ENCODE results near the gene CTSA. TPM values are rescaled to one million over a fixed set of nuclear protein-coding genes. Genes with fewer than 3 reads are reported as not detected.

CTSA gene
- total and polyA plus RNA-seq, 12 donors, result 306 to 854 (median 549) TPM

DNA sequence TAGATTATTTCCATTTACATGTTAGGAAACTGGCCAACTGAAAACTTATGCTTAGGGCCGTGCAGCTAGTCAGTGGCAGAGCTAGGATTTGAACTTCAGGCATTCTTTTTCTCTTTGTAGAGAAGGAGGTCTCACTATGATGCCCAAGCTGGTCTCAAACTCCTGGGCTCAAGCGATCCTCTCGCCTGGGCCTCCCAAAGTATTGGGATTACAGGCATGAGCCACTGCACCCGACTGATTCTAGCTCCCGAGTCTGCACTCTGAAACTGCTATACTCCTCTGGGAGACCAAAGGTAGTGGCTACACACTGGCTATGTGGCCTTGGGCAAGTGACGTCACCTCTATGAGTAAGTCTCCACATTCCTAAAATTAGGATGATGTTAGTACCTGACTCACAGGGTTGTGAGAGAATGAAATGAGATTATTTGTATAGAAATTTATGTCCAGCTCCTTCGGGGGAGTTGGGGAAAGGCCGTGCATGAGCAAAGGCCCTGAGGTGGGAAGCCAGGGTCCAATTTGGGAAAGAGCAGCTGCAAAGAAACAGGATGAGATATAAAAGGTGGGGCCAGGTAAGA is 14.5 kb downstream of the CTSA start:
- H3K4me3 ChIP-seq, result no peak overlapping the region
- no peaks in the 10 kb centered on the region for H3K27me3 ChIP-seq
- no peaks in the 10 kb centered on the region for H3K9me3 ChIP-seq (replicated peaks in 1 of 3)
- intact Hi-C loops (cut with DNase I), result no loop called here
- WGBS, 4 donors, result 42 to 63% (median 63%) methylated on average over 6 to 8 of the region's 8 CpGs
- H3K4me1 ChIP-seq (replicated peaks in 1 of 2), result peaks cover 8 to 22% of the 10 kb centered on the region in 2 donors
- peak overlapping the region; percentile 75 to 90 (median 87) for H3K27ac ChIP-seq
- peak; percentile 81 to 94 (median 91) for DNase-seq
- H3K36me3 ChIP-seq (replicated peaks in 1 of 2), result peaks cover 0 to 74% of the 10 kb centered on the region in 2 donors
- TF ChIP-seq, protein P1, sequence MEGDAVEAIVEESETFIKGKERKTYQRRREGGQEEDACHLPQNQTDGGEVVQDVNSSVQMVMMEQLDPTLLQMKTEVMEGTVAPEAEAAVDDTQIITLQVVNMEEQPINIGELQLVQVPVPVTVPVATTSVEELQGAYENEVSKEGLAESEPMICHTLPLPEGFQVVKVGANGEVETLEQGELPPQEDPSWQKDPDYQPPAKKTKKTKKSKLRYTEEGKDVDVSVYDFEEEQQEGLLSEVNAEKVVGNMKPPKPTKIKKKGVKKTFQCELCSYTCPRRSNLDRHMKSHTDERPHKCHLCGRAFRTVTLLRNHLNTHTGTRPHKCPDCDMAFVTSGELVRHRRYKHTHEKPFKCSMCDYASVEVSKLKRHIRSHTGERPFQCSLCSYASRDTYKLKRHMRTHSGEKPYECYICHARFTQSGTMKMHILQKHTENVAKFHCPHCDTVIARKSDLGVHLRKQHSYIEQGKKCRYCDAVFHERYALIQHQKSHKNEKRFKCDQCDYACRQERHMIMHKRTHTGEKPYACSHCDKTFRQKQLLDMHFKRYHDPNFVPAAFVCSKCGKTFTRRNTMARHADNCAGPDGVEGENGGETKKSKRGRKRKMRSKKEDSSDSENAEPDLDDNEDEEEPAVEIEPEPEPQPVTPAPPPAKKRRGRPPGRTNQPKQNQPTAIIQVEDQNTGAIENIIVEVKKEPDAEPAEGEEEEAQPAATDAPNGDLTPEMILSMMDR (IDR thresholded peaks at IDR 0.05), result no peak
- peak; percentile 40 to 90 for TF ChIP-seq POLR2A (IDR thresholded peaks at IDR 0.05)

GRCh38 chr20:45907219-45907948 is 16.2 kb downstream of the CTSA start:
- TF ChIP-seq, protein P1 (IDR thresholded peaks at IDR 0.05), result no peak
- TF ChIP-seq POLR2A (IDR thresholded peaks at IDR 0.05), result no peak
- Histone ChIP-seq H3K9me3 (replicated peaks in 1 of 3) (no peaks in the 10 kb centered on the region), H3K36me3 (replicated peaks in 1 of 2) (peaks cover 0 to 56% of the 10 kb centered on the region in 2 donors), H3K27ac (peak overlapping the region in 1 of 5 donors; percentile 18), H3K4me1 (replicated peaks in 1 of 2) (peaks cover 15 to 35% of the 10 kb centered on the region in 2 donors), H3K4me3 (no peak overlapping the region), H3K27me3 (no peaks in the 10 kb centered on the region)
- no peak for DNase-seq
- intact Hi-C loops (cut with DNase I), result no loop called here
- WGBS, 4 donors, result 95% methylated on average over 8 to 17 of the region's 17 CpGs

DNA sequence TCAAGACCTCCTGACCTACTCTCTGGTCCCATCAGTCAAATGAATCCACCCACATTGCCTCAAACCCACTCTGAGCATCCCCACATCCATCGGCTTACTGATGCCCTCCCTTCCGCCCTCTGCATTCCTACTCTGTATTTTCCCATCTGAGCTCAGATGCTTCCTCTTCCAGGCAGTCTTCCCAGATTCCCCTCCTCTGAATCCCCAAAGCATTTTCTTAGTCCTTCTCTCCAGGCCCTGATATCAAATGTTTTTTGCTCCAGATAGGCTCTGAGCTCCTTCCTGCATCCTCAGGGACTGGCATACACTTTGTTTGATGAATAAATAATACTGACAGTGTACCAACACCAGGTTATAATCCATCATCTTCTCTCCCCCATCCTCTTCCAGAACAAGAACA is 16.9 kb downstream of the CTSA start:
- WGBS, 4 donors, result 95 to 100% (median 96%) methylated on average over 2 of the region's 2 CpGs
- peaks cover 0 to 51% of the 10 kb centered on the region in 2 donors for H3K36me3 ChIP-seq (replicated peaks in 1 of 2)
- no peak for TF ChIP-seq POLR2A (IDR thresholded peaks at IDR 0.05)
- TF ChIP-seq, protein P1 (IDR thresholded peaks at IDR 0.05), result no peak
- H3K9me3 ChIP-seq (replicated peaks in 1 of 3), result no peaks in the 10 kb centered on the region
- H3K4me1 ChIP-seq (replicated peaks in 1 of 2), result peaks cover 17 to 39% of the 10 kb centered on the region in 2 donors
- peak overlapping the region in 1 of 4 donors; percentile 2 for H3K4me3 ChIP-seq
- DNase-seq, result no peak
- peak overlapping the region in 1 of 5 donors; percentile 18 for H3K27ac ChIP-seq
- H3K27me3 ChIP-seq, result no peaks in the 10 kb centered on the region
- intact Hi-C loops (cut with DNase I), result no loop called here

- H3K9me3 ChIP-seq (replicated peaks in 1 of 3), result no peaks in the 10 kb centered on the region
- peak overlapping the region in 1 of 4 donors; percentile 87 for H3K4me3 ChIP-seq
- peak overlapping the region in 3 of 5 donors; percentile 31 to 92 (median 67) for H3K27ac ChIP-seq
- 87 to 94% (median 90%) methylated on average over 11 to 12 of the region's 12 CpGs for WGBS, 4 donors
- H3K27me3 ChIP-seq, result no peaks in the 10 kb centered on the region
- DNase-seq, result no peak
- H3K36me3 ChIP-seq (replicated peaks in 1 of 2), result peaks cover 0 to 39% of the 10 kb centered on the region in 2 donors
- TF ChIP-seq, protein P1 (IDR thresholded peaks at IDR 0.05), result no peak
- TF ChIP-seq POLR2A (IDR thresholded peaks at IDR 0.05), result no peak
- intact Hi-C loops (cut with DNase I), result no loop called here
- peaks cover 17 to 43% of the 10 kb centered on the region in 2 donors for H3K4me1 ChIP-seq (replicated peaks in 1 of 2)
Observed at GRCh38 chr20:45909336-45909808, 18.2 kb downstream of the CTSA start.
